K562 (cell line): Measurements from ENCODE around the gene NTM. TPM values are rescaled to one million over a fixed set of nuclear protein-coding genes. Genes with fewer than 3 reads are reported as not detected.

ENCODE experiments used
- ATAC-seq: fragments of 200-7000 bp; cut with Tn5 transposase; 3 replicates; pipeline ENCODE4 v1.9.1; 2020; ENCODE audit warnings: moderate library complexity
- BruUV-seq: library from RNA; stranded (reverse); fragments of 400-500 nt; replicated peaks from 2 replicates; lab custom pipeline; 2021; lab: Mats Ljungman, UMichigan
- CTCF ChIA-PET: fragments of 300-600 bp; formaldehyde crosslinking; extraction: SDS; loops from one replicate; lab custom pipeline; 2021; ENCODE audit warnings: low intra/inter-chr PET ratio; lab: Yijun Ruan, JAX
- POLR2A ChIA-PET: fragments of 300-600, 350-650 bp; sonication (Branson Sonifier 250); formaldehyde crosslinking; extraction: SDS; loops from one replicate; lab custom pipeline; 2021; ENCODE audit warnings: antibody characterized with exemption, inconsistent platforms; lab: Yijun Ruan, JAX
- DNase-seq, 4 experiments: peaks; one replicate each; pipeline versions ENCODE4 v3.0.0 to v3.0.0-alpha.2; 2011 to 2018; ENCODE audit warnings: low spot score in 3 of 4, mixed read lengths in 3 of 4; ENCODE audit errors: extremely low read depth in 1 of 4
- FAIRE-seq: peaks from 2 replicates; lab custom pipeline; 2011; peaks lifted over from hg19 to GRCh38; lab: Jason Lieb, UNC
- H2AFZ ChIP-seq: 2 replicates; pipeline ENCODE4 v1.6.0; 2011; ENCODE audit warnings: low read depth, low read length, control low read depth, inconsistent platforms
- H3K27ac ChIP-seq: fragments of 200-600 bp; 3 replicates; pipeline ENCODE4 v1.8.0; 2011; ENCODE audit warnings: low read depth, mild to moderate bottlenecking, control low read depth, inconsistent platforms, low read length, moderate library complexity, mixed read lengths; ENCODE audit errors: extremely low read depth
- H3K27me3 ChIP-seq, 2 experiments: fragments of 300-600 bp in 1 of 2; 2 replicates in 1 of 2; 3 replicates in 1 of 2; pipeline versions ENCODE4 v1.6.0 to v1.8.0; 2011; ENCODE audit warnings: inconsistent platforms in 2 of 2, low read length in 2 of 2, mild to moderate bottlenecking in 1 of 2, mixed read lengths in 1 of 2, moderate library complexity in 1 of 2; ENCODE audit not compliant: control insufficient read depth in 2 of 2, insufficient read depth in 2 of 2
- H3K36me3 ChIP-seq: fragments of 300-600 bp; 3 replicates; pipeline ENCODE4 v1.8.0; 2011; ENCODE audit warnings: mild to moderate bottlenecking, low read length, inconsistent platforms; ENCODE audit not compliant: control insufficient read depth, insufficient read depth
- H3K4me1 ChIP-seq, 2 experiments: fragments of 200-600 bp in 1 of 2; replicated peaks in 1 of 2; 2 replicates in 1 of 2; 3 replicates in 1 of 2; pipeline versions ENCODE4 v1.5.1 to v1.8.0; 2011; ENCODE audit warnings: inconsistent platforms in 2 of 2, low read length in 2 of 2, mild to moderate bottlenecking in 1 of 2, mixed read lengths in 1 of 2, moderate library complexity in 1 of 2; ENCODE audit not compliant: control insufficient read depth in 2 of 2, insufficient read depth in 2 of 2
- H3K4me2 ChIP-seq: 2 replicates; pipeline ENCODE4 v1.6.1; 2011; ENCODE audit warnings: low read length, control low read depth, inconsistent platforms, mixed read lengths; ENCODE audit not compliant: insufficient read depth
- H3K4me3 ChIP-seq: fragments of 200-600 bp; sonication (generic), shearing (Covaris generic); 2 replicates; pipeline ENCODE4 v1.5.1; 2016; ENCODE audit warnings: control low read depth, inconsistent platforms
- H3K79me2 ChIP-seq: fragments of 200-600 bp; 3 replicates; pipeline ENCODE4 v1.8.0; 2011; ENCODE audit warnings: low read length, inconsistent platforms; ENCODE audit not compliant: control insufficient read depth, insufficient read depth
- H3K9ac ChIP-seq, 2 experiments: 2 replicates each; pipeline versions ENCODE4 v1.6.0 to v1.6.1; 2011; ENCODE audit warnings: low read depth in 2 of 2, low read length in 2 of 2, control low read depth in 1 of 2, inconsistent platforms in 1 of 2, mild to moderate bottlenecking in 1 of 2, mixed read lengths in 1 of 2; ENCODE audit not compliant: insufficient read depth in 1 of 2
- H3K9me1 ChIP-seq: one replicate; pipeline ENCODE4 v1.6.0; 2011; ENCODE audit warnings: inconsistent platforms, mild to moderate bottlenecking, low read length, moderate library complexity; ENCODE audit not compliant: control insufficient read depth, insufficient read depth
- H3K9me3 ChIP-seq: replicated peaks from 2 replicates; pipeline ENCODE4 v1.5.1; 2011; ENCODE audit warnings: low read depth, low read length, inconsistent platforms; ENCODE audit not compliant: control insufficient read depth, insufficient read depth
- H4K20me1 ChIP-seq: replicated peaks from 2 replicates; pipeline ENCODE4 v1.6.1; 2011; ENCODE audit warnings: low read length, inconsistent platforms, mixed read lengths; ENCODE audit not compliant: control insufficient read depth, insufficient read depth
- ATF3 ChIP-seq, 2 experiments: fragments of 450-650 bp in 1 of 2; sonication (generic) in 1 of 2; formaldehyde crosslinking in 1 of 2; IDR thresholded peaks in 1 of 2; conservative IDR thresholded peaks in 1 of 2; 2 replicates each; pipeline versions ENCODE4 v1.6.1 to v1.8.1; 2016 to 2023; ENCODE audit warnings: mild to moderate bottlenecking in 2 of 2, moderate library complexity in 2 of 2, inconsistent platforms in 1 of 2, missing genetic modification reagents in 1 of 2
- ELK3 ChIP-seq: fragments of 450-650 bp; formaldehyde crosslinking; IDR thresholded peaks from 2 replicates; pipeline ENCODE4 v1.4.0; 2020; ENCODE audit warnings: mild to moderate bottlenecking
- KLF6 ChIP-seq: fragments of 250-450 bp; sonication (Bioruptor Pico); IDR thresholded peaks from 2 replicates; pipeline ENCODE4 v1.4.0; 2020; ENCODE audit warnings: mild to moderate bottlenecking, moderate library complexity, borderline replicate concordance
- MAZ ChIP-seq, 2 experiments: fragments of 450-650 bp in 1 of 2; sonication (generic) in 1 of 2; formaldehyde crosslinking; IDR thresholded peaks in 1 of 2; conservative IDR thresholded peaks in 1 of 2; 2 replicates each; pipeline versions ENCODE4 v1.4.0 to v1.5.0; 2020; ENCODE audit warnings: mild to moderate bottlenecking in 1 of 2, missing genetic modification reagents in 1 of 2
- MED1 ChIP-seq: sonication (generic); formaldehyde crosslinking; IDR thresholded peaks from 2 replicates; pipeline ENCODE4 v1.8.1; 2023; ENCODE audit warnings: missing genetic modification reagents, borderline replicate concordance
- MEF2A ChIP-seq: IDR thresholded peaks from 2 replicates; pipeline ENCODE4 v1.6.1; 2011; ENCODE audit warnings: low read depth, mild to moderate bottlenecking, low read length, moderate library complexity; ENCODE audit not compliant: control insufficient read depth
- SIN3A ChIP-seq, 2 experiments: fragments of 150-350 bp in 1 of 2; IDR thresholded peaks; 2 replicates each; pipeline ENCODE4 v1.6.1; 2011 to 2016; ENCODE audit warnings: borderline replicate concordance in 2 of 2, low read depth in 2 of 2, low read length in 2 of 2, mild to moderate bottlenecking in 2 of 2, moderate library complexity in 2 of 2; ENCODE audit not compliant: control insufficient read depth in 1 of 2
- SNRNP70 ChIP-seq: fragments of 200-400 bp; formaldehyde crosslinking; optimal IDR thresholded peaks from 2 replicates; pipeline ENCODE3; 2017; ENCODE audit warnings: low read depth, low read length
- TSHZ1 ChIP-seq: fragments of 250-450 bp; sonication (Bioruptor Pico); IDR thresholded peaks from 2 replicates; pipeline ENCODE4 v1.4.0; 2020; ENCODE audit warnings: mild to moderate bottlenecking, moderate library complexity
- ZNF436 ChIP-seq: fragments of 250-450, 450-650 bp; sonication (Bioruptor Pico); formaldehyde crosslinking; IDR thresholded peaks from 2 replicates; pipeline ENCODE4 v1.7.0; 2020; ENCODE audit warnings: mild to moderate bottlenecking
- ZNF699 ChIP-seq: fragments of 250-450 bp; sonication (Bioruptor Pico); IDR thresholded peaks from 2 replicates; pipeline ENCODE4 v1.8.0; 2021; ENCODE audit warnings: mild to moderate bottlenecking, moderate library complexity; ENCODE audit not compliant: insufficient replicate concordance
- WGBS: fragments of 100-300 bp; shearing (Covaris generic); methylation state at CpG from one replicate; pipeline ENCODE4 v1.1.6; 2016; ENCODE audit warnings: low coverage, mixed read lengths; ENCODE audit not compliant: insufficient coverage; ENCODE audit errors: missing lambda C conversion rate; 5-methylcytosine and 5-hydroxymethylcytosine counted together
- in situ Hi-C: fragments of 300-500 bp; cut with MboI; formaldehyde crosslinking; loops from 4 replicates; pipeline ENCODE4 v1.15.0; 2018; ENCODE audit warnings: inconsistent platforms, mixed read lengths
- intact Hi-C: fragments of 100-400 bp; cut with micrococcal nuclease; formaldehyde crosslinking; loops from 2 replicates; pipeline ENCODE4 v1.14.2; 2022
- polyA plus RNA-seq, 8 experiments: library from polyadenylated mRNA; depleted of rRNA in 4 of 8; stranded (reverse) in 5 of 8; unstranded in 3 of 8; fragments of >200 nt; fragmentation: Nextera tagmentation in 2 of 8; fragmentation: Illumina TruSeq in 1 of 8; extraction: Ambion mirVana in 2 of 8; extraction: Trizol in 1 of 8; gene quantifications; 2 replicates each; pipeline versions ENCODE4 v1.2.1 to v1.2.3, GENCODE V29; 2011 to 2014; ENCODE audit warnings: inconsistent platforms in 1 of 8, missing spikeins in 1 of 8
- total RNA-seq, 7 experiments: library from RNA; depleted of rRNA in 6 of 7; stranded (reverse); fragments of >200 nt in 6 of 7; fragmentation: Illumina TruSeq in 2 of 7; extraction: Trizol in 2 of 7; gene quantifications; 2 replicates each; pipeline versions ENCODE4 v1.2.1 to v1.2.3, GENCODE V29; 2011 to 2021; ENCODE audit warnings: low replicate concordance in 1 of 7

NTM gene
- total and polyA plus RNA-seq, 9 of the 15 experiments (the other 6 are each of a cell fraction or from before 2014, with no cell fraction given), result not detected

- TF ChIP-seq ZNF699 (CRISPR knock-in tag), result no peak
- TF ChIP-seq SIN3A (IDR thresholded peaks at IDR 0.05; ENCODE audit: borderline replicate concordance in 2 of 2, control insufficient read depth in 1 of 2, low read depth in 2 of 2, low read length in 2 of 2), result no peak
Observed at GRCh38 chr11:132314911-132315455, 944.6 kb downstream of the NTM start (continued).

GRCh38 chr11:132315696-132316095, 945.3 kb downstream of the NTM start:
- no peak for DNase-seq
- no peaks in the 10 kb centered on the region for H3K27me3 ChIP-seq
- no peak overlapping the region for H3K4me2 ChIP-seq
- H2AFZ ChIP-seq, result no peak overlapping the region
- ChIA-PET CTCF (no interaction called here), POLR2A (no interaction called here)
- no peak for FAIRE-seq
- ATAC-seq, result no peak
- no TSS peak for BruUV-seq
- no peak overlapping the region for H3K27ac ChIP-seq
- H3K9ac ChIP-seq, result no peak overlapping the region
- no peaks in the 10 kb centered on the region for H4K20me1 ChIP-seq
- intact Hi-C loops (no loop called here), in situ Hi-C loops (no loop called here)
- H3K36me3 ChIP-seq, result no peaks in the 10 kb centered on the region
- no peaks in the 10 kb centered on the region for H3K9me1 ChIP-seq
- H3K79me2 ChIP-seq, result no peaks in the 10 kb centered on the region
- no peaks in the 10 kb centered on the region for H3K9me3 ChIP-seq
- H3K4me1 ChIP-seq, result no peaks in the 10 kb centered on the region
- 0% methylated on average over 6 of the region's 6 CpGs for whole genome bisulfite sequencing
- H3K4me3 ChIP-seq, result no peak overlapping the region
- no peak for TF ChIP-seq TSHZ1 (CRISPR knock-in tag)
- no peak for TF ChIP-seq KLF6 (CRISPR knock-in tag)
- TF ChIP-seq ELK3 (CRISPR knock-in tag), result no peak
- no peak for TF ChIP-seq ZNF436
- no peak for TF ChIP-seq MEF2A
- no peak for TF ChIP-seq SNRNP70
- no peak for TF ChIP-seq MAZ (CRISPR knock-in tag; conservative IDR thresholded peaks at IDR 0.05 in 1 of 2, IDR thresholded peaks at IDR 0.05 in 1 of 2)
- no peak for TF ChIP-seq MED1
- TF ChIP-seq ATF3 (IDR thresholded peaks at IDR 0.05), result no peak
- TF ChIP-seq ATF3 (CRISPR knock-in tag; conservative IDR thresholded peaks at IDR 0.05), result no peak
